AG10803 (cell line): ENCODE results near the gene TMEM61.
A peak's percentile ranks its signal among the peaks of the same experiment; 100 is the strongest.

Experiments
- DNase-seq: peaks from one replicate; pipeline ENCODE4 v3.0.0; 2010; ENCODE audit warnings: low read depth
- H3K4me3 ChIP-seq: 2 replicates; pipeline ENCODE4 v1.5.1; 2011; ENCODE audit warnings: mild to moderate bottlenecking, low read length, control low read depth
- CTCF ChIP-seq: conservative IDR thresholded peaks from 2 replicates; pipeline ENCODE4 v1.5.1; 2011; ENCODE audit warnings: mild to moderate bottlenecking, low read length, control low read depth, inconsistent platforms

Gene TMEM61

GRCh38 chr1:54977533-54978297 is 2.7 kb upstream of the TMEM61 start:
- H3K4me3 ChIP-seq, result no peak overlapping the region
- DNase-seq, result no peak
- no peak for TF ChIP-seq CTCF

- no peak overlapping the region for H3K4me3 ChIP-seq
- no peak for TF ChIP-seq CTCF
- DNase-seq, result no peak
These were observed 1.7 kb upstream of the TMEM61 start for GRCh38 chr1:54978528-54979326.

- no peak overlapping the region for H3K4me3 ChIP-seq
- no peak for DNase-seq
- TF ChIP-seq CTCF, result no peak
These were observed 1.0 kb upstream of the TMEM61 start for GRCh38 chr1:54979327-54979891.

GRCh38 chr1:54980046-54980527 is 341 bp upstream of the TMEM61 start:
- H3K4me3 ChIP-seq, result peak overlapping the region; percentile 27
- DNase-seq, result no peak
- no peak for TF ChIP-seq CTCF

- no peak for TF ChIP-seq CTCF
- H3K4me3 ChIP-seq, result no peak overlapping the region
- no peak for DNase-seq
These were observed 1.0 kb downstream of the TMEM61 start for GRCh38 chr1:54981466-54981865.

GRCh38 chr1:54982739-54983138 is 2.3 kb downstream of the TMEM61 start:
- H3K4me3 ChIP-seq, result no peak overlapping the region
- TF ChIP-seq CTCF, result no peak

More at GRCh38 chr1:54982739-54983138, 2.3 kb downstream of the TMEM61 start:
- DNase-seq, result no peak
